GM18517 (cell line): Measurements from ENCODE around the gene HSPA4L.

ENCODE experiments used
- ATAC-seq: cut with Tn5 transposase; IDR thresholded peaks from one replicate; pipeline ENCODE4 v1.9.1; 2021; ENCODE audit warnings: mild to moderate bottlenecking, moderate library complexity; ENCODE audit not compliant: unreplicated experiment

HSPA4L gene

DNA sequence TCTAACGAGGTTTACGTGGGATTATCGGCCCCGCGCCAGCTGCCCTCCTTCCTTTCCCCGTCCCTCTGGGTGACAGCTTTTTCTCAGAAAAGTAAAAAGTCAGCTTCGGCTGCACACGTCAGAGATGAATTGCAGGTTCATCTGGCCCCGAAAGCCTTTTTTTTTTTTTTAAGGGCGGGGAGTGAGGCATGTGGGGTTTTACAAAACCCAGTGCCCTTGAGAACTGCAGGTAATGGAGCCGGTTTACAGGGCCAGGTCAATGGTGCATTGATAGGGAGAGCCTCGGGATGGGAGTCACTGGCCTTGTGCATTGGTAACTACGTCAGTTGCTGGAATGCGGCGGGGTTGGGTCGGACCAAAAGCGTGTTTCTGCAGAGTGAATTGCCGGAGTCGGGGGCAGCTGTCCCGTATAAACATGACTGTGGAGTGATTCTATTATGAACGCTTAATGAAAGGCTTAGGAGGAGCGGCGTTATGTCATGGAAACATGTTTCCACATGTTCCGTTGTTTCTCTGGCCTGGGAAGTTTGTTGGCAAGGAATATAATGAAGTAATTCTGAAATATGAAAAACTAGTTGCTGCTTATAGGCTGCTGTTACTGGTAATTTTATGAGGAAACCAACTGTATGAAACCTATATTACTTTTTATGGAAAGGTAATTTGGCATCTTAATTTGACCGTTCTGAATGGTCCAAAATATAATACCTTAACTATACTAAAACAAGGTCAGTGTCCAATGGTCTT, 1.1 kb downstream of the HSPA4L start:
- peak; percentile 12 for ATAC-seq

DNA sequence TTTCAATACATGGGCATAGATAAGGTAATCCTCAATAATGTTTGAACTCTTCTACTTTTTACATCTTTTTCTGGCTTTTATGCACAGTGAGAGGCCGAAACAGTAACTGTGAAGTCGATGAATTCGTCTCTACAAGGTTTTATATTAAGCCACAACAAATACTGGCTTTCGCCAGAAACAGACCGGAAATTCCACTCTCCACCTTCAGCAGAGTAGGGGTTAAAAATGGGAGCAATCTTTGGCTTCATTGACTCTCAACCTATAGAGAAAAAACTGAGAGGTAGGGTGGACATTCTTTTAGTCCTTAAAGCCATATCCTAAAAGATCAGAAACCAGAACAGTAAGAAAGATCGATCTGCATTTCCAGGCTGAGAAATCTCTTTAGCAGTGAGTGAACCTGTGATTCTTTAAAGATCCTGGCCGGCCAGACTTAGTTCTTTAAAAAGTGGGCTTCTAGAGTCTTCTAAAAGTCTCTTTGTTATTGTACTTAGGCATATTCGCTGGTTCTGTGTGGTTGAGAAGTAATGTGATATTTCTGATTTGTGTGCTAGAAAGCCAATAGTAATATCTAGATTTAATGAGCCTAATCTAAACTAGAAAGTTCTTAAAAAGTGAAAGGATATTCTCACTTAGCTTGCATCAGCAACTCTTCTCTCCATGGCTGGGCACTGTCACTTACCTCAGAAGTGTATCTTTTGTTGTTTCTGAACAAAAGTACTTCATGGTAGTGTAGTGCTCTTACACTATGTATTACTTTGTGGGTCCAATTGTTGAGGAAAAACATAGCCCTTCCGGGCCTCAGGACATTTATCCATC, 2.0 kb downstream of the HSPA4L start:
- no peak for ATAC-seq

DNA sequence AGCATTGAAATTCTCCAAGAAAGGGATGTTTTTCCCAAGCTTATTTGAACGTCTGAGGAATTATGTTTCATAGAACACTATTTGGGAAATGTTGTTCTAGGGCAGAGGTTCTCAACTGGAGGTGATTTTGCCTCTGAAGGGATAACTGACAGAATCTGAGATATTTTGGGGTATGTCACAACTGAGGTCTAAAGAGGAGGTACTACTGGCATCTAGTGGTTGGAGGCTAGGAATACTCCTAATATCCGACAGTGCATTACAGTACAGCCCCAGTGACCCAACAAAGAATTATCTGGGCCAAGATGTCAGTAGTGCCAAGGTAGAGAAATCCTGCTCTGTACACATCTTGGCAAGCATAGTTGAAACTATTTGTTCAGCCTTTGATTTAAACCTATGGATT, 6.4 kb downstream of the HSPA4L start:
- ATAC-seq: peak; percentile 50

DNA sequence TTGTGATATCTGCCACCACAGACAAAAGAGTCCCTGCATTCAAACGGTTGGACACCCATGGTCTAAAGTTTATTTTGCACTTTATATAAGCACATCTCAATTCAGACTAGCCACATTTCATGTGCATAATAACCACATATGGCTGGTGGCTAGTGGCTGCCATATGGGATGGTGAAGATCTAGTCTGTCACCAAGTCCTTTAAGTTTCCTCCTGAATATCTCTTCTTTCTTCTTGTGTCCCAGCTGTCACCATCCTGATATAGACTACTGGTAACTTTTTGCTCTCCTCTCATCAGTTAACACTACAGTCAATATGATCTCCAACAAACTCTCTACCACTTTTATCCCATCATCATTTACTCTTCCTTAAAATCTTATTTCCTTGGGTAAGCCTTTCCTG, 9.3 kb downstream of the HSPA4L start:
- ATAC-seq: no peak

DNA sequence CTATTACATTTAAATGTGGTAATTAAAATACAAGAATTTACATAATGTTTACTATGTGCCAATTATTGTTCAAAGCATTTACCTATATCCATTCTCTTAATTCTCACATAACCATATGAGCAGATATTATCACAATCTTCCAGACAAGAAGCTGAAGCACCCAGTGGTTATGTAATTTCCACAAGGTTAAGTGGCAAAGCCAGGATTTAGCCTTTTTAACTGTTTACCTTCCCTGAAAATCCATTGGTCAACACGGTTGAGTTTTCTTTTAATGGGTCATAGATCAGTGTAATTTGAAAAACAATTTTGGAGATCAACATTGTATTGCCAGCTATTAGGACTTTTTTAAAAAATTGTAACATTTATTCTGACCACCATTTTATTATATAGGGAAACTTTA, 11.4 kb downstream of the HSPA4L start:
- ATAC-seq: no peak

DNA sequence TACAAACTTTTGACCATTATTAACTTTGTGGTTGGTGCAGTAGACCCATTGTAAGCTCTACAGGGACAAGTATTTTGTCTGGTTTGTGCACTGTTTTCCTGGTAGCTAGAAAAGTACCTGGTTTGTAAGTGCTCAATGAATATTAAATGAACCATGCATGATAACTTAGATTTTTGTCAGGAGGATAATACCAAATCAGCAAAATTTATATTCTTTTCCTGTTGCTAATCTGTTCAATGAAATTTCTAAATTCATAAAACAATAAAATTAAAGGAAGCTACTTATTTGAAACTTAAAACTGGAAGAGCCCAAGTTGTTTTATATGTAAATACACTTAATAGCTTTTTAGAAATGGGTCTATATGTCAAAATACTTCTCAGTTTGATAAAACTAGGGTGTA, 17.6 kb downstream of the HSPA4L start:
- no peak for ATAC-seq

DNA sequence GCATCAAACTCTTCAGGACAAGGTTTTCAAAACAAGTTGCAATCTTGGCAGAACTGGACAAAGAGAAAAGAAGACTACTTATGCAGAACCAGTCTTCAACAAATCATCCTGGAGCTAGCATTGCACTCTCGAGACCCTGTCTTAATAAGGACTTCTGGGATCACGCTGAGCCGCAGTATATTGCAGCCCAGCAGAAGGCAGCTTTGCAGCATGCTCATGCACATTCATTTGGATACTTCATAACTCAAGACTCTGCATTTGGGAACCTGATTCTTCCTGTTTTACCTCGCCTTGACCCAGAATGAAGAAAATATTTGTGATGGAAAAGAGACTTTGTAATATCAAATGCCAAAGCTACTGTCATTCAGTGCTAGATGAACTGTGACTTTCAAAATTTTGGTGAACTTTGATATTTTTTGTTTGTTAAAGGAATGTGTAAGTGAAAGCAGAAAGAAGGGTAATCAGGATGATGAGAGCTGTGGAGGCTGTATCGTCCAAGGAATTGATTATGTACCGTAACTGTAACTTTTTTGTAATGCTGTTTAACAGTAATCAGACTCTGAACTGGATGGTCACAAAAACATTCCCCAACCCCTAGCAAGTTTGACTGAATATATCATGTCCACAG, 27.2 kb downstream of the HSPA4L start:
- no peak for ATAC-seq

DNA sequence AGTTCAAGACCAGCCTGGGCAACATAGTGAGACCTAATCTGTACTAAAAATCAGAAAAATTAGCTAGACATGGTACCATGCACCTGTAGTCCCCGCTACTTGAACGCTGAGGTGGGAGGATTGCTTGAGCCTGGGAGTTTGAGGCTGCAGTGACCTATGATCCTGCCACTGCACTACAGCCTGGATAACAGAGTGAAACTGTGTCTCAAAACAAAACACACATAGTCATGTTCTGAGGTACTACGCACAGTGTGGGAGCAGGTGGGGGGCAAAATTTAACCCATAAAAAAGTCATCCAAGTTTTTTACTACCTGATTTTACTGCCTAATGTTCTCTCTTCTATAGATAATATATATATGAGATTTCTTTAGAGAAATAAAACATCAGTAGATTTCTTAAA, 28.4 kb downstream of the HSPA4L start:
- ATAC-seq: no peak

DNA sequence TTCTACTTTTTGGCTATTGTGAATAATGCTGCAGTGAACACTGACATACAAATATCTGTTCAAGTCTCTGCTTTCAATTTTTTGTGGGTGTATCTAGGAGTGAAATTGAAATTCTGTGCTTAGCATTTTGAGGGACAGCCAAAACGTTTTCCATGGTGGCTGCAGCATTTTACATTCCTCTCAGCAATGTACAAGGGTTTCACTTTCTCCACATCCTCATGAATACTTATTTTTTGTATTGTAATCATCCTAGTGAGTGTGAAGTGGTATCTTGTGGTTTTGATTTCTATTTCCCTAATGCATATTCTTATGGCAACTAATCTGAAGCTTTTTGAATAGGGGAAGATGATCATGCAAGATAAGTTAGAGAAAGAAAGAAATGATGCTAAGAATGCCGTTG, 40.3 kb downstream of the HSPA4L start:
- no peak for ATAC-seq

DNA sequence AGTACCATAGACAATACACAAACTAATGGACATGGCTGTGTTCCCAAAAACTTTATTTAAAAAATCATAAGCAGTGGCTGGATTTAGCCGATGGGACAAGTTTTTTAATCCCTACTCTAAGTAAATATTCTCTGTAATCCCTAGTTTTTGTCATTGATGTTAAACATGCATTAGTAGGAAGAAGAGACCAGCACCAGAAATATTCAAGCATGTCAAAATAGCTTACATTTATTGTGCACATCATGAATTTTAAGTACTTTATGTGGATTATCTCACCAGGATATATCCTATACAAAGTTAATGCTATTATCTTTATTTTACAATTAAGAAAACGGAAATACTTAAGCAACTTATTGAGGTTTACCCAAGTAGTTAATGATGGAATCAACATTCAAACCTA, 46.0 kb downstream of the HSPA4L start:
- ATAC-seq: no peak

DNA sequence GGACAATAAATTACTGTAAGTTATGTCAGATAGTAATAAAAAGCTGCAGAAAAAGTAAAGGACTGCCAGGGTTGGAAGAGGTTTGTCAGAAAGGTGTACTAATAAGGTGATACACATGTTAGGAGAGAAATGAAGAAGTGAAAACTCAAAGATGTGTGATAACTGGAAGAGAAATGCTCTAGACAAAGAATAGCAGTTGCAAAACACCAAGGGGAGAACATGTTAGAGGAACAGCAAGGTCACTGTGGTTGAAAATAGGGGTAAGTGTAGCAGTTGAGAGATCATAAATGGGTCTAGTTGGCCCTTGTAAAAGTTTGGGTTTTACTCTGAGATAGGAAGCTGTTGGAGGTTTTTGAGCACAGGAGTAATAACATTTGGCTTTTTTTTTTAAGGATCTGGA, 46.9 kb downstream of the HSPA4L start:
- peak; percentile 88 for ATAC-seq

DNA sequence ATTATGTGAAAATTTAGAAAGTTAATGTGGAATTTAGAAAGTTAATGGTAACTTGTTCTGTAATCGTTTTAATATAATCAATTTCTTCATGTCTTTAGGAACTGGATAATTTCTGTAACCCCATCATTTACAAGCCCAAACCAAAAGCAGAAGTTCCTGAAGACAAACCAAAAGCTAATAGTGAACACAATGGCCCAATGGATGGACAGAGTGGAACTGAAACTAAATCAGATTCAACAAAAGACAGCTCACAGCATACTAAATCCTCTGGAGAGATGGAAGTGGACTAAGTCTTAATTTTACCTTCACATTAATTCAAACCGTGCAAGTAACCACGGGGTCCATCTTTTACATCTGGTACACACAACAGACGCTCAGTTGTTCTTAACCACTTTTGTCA, 50.5 kb downstream of the HSPA4L start:
- ATAC-seq: peak; percentile 64

DNA sequence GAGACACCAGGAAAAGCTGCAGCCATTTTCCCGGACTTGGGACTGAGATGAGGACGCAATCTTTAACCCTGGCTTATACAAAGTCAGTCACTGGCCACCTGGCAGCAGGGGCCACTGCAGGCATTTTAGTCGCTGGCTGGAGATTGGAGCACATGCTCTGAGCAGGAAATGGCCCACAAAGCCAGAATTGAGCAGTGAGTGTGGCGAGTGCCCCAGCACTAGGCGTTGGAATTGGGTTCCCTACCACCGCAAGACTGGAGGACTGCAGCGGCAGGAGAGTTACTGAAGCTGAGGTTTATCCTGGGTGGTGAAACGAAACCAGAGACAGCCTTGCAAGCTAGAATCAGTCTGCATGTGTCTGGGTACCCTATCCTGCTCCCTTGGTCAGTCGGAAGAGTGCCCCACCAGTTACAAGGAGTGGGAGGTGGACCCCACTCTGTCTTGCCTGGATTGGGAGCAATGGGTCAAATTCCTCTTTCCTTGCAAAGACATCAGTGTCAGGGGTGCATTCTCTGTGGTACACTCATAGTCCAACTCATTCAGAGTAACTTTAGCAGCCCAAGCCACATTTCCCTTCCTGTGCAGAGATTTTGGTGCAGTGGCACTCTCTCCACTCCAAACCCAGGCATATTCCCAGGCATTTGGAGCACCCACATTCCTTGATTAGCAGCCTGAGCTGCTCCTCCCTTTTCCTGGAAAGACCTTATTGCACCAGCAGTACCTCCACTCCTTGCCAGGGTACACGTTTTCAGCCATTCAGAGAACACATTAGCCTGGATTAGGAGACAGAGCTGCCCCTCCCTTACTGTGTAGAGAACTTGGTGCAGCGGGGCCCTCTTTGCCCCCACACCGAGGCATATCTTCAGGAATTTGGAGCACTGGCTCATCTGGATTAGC, 61.8 kb downstream of the HSPA4L start:
- no peak for ATAC-seq

DNA sequence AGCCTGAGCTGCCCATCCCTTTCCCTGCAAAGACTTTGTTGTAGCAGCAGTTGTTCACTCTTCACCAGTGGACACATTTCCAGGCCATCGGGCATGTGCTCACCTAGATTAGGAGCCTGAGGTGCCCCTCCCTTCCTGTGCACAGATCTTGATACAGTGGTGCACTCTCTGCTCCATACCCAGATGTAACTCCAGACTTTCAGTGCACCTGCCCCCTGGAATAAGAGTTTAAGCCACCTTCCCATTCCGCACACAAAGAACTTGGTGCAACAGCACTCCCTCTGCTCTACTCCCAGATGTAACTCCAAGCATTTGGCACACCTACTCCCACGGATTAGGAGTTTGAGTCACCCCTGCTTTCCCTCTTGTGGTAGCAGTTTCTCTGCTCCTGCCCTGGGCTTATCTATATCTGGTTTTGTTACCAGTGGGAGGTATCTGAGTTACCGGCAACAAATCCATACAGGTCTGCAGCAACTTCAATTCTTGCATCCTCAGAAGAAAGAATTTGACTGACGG, 62.5 kb downstream of the HSPA4L start:
- no peak for ATAC-seq

DNA sequence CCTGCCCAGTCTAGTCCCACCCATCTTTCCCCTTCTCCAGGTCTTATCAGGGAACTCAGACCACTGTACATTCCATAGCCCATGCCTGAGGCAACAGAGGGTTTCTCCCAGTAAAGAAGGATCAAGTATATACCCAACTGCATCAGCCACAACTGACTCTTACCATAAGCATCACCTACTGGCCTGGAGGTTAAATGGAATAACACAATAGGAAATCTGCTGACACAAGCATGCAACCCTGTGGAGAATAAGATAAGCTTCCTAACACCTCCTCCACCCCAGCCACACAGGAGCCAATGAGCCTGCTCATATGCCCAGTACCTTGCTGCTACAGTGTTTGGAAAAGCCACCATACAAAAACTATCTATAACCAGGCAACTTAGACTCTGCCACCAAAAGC, 63.9 kb downstream of the HSPA4L start:
- ATAC-seq: no peak

DNA sequence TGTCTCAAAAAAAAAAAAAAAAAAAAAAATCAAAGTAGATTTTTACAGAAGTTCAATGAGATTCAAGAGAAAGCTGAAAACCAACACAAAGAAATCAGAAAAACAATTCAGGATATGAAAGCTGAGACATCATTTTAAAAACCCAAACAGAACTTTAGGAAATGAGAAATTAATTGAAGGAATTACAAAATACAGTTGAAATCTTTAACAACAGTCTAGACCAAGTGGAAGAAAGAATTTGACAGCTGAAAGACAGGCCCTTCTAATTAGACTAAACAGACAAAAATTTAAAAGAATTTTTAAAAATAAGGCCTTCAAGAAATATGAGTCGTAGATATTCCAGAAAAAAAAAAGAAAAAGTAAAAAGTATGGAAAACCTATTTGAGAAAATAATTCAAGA, 64.6 kb downstream of the HSPA4L start:
- ATAC-seq: no peak

DNA sequence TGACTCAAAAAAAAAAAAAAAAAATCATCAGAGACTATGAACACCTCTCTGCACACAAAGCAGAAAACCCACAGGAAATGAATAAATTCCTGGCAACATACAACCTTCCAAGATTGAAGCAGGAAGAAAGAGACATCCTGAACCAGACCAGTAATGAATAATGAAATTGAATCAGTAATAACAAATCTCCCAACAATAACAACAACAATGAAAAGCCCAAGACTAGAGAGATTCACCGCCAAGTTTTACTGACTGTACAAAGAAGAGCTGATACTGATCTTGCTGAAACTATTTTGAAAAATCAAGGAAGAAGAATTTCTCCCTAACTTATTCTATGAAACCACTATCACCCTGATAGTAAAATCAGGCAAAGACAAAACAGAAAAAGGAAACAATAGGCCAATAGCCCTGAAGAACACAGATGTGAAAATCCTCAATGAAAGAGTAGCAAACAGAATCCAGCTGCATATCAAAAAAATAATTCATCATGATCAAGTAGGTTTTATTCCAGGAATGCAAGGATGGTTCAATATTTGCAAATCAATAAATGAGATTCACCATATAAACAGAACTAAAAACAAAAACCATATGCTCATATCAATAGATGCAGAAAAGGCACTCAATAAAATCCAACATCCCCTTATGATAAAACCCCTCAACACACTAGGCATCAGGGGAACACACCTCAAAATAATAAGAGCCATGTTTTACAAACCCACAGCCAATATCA, 67.5 kb downstream of the HSPA4L start:
- no peak for ATAC-seq

DNA sequence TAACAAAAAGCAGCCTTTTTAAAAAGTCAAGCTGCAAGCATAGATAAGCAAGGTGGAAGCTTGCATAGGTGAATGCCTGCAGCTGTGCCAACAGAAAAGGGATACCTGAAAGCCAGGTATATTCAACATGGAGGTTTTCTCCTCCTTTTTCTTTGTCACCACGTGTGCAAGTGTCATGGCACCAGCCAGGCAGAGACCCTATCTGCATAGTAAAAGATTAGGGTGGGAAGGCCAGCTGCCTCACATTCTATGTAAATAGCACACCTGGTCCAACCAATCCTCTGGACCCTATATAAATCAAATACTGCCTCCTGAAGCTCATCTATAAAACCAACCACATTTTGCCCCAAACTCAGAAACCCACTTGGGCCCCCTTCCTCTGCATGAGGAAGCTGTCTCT, 70.5 kb downstream of the HSPA4L start:
- no peak for ATAC-seq

DNA sequence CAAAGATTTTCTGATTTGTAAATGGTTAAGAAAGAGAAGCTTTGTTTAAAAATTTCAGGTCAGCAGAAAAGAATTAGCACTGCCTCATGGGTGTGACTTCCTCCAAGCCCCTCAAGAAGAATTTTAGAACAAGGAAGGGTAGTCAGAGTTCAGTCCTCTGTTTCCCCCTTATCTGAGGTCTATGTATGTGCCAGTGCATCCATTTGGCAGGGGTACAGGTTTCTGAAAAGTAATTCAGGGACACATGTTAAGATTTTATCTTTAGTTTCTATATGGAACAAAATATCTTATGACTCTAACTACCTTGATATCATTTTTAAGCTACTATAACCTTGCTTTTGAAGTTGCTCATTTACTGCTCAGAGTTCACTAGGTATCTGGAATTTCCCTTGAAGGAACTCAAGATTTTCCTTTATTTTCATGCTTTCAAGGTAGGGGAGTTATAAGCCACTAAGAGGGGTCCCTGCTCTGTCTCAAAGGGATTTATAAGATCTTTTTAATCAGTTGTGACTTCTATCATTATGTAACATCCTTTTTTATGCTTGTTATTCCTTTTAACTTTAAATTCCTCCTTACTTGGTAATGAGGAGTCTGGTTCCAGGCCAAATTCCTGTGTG, 74.2 kb downstream of the HSPA4L start:
- peak; percentile 13 for ATAC-seq
